ENCODE results near the gene RGL3.
"Not testable (repeated sequence)": the region's sequence is repeated elsewhere in the genome, so short reads cannot be mapped to it uniquely, and the experiment has no call there.

Gene RGL3

DNA sequence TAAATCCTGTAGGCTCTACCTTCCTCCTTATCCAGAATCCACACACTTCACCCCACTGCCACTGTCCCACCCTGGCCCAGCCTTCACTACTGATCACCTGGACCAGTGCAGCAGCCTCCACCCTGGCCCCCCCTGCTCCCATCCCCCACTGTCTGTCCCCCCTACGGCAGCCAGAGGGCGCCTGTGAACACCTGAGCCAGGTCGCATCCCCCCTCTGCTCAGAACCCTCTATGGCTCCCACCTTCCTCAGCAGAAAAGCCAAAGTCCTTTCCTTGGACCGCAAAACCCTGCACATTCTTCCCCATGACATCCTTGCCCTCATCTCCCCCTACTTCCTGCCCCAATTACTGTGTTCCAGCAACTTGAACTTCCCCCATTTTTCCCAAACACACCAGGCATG is 41.1 kb upstream of the RGL3 start:
- DNase-seq (ENCODE audit: low read depth), result no peak

DNA sequence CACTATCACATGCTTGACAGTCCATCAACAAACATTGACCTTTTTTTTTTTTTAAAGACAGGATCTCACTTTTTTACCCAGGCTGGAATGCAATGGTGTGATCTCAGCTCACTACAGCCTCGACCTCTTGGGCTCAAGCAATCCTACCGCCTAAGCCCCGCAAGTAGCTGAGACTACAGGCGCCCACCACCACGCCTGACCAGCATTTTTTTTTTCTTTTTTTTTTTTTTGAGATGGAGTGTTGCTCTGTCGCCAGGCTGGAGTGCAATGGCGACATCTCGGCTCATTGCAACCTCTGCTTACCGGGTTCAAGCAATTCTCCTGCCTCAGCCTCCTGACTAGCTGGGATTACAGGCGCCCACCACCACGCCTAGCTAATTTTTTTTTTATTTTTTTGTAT is 39.8 kb upstream of the RGL3 start:
- H3K4me3 ChIP-seq (replicated peaks; ENCODE audit: low read depth, low read length); DNase-seq (ENCODE audit: low read depth): not testable (repeated sequence)

More for the DNA sequence above, 41.1 kb upstream of the RGL3 start:
- TF ChIP-seq, protein P1, sequence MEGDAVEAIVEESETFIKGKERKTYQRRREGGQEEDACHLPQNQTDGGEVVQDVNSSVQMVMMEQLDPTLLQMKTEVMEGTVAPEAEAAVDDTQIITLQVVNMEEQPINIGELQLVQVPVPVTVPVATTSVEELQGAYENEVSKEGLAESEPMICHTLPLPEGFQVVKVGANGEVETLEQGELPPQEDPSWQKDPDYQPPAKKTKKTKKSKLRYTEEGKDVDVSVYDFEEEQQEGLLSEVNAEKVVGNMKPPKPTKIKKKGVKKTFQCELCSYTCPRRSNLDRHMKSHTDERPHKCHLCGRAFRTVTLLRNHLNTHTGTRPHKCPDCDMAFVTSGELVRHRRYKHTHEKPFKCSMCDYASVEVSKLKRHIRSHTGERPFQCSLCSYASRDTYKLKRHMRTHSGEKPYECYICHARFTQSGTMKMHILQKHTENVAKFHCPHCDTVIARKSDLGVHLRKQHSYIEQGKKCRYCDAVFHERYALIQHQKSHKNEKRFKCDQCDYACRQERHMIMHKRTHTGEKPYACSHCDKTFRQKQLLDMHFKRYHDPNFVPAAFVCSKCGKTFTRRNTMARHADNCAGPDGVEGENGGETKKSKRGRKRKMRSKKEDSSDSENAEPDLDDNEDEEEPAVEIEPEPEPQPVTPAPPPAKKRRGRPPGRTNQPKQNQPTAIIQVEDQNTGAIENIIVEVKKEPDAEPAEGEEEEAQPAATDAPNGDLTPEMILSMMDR (IDR thresholded peaks at IDR 0.05; ENCODE audit: low read length, missing control alignments), result peak; percentile 13
- no peak overlapping the region for H3K4me3 ChIP-seq (replicated peaks; ENCODE audit: low read depth, low read length)

DNA sequence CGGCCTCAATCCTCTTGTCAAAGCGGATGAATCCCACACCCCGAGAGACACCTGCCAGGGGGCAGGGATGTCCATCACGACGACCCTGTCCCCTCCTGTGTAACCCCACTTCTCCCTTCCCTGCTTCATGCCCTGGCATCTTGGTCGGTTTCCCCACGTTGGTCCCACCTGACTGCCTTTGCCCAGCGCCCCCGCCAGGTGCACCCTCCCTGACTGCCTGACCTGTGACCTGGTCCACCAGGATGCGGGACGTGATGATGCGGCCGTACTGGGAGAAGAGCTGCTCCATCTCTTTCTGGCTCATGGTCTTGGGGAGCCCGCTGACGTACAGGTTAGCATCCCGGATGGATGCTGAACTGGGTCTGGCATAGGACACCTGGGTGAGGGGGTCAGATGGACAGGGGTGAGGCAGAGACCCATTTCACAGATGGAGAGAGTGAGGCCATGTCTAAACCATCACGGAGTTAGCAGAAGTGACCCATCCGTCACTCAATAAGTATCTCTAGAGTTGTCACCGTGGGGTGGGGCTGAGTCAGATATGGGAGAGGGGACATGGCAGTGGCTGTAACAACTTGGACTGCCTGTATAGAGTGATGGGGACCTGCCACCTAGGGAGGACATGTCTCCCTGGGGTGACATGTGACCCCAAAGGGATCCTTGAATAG is 39.3 kb upstream of the RGL3 start:
- TF ChIP-seq, protein P1 (IDR thresholded peaks at IDR 0.05; ENCODE audit: low read length, missing control alignments), result no peak
- DNase-seq (ENCODE audit: low read depth), result no peak
- H3K4me3 ChIP-seq (replicated peaks; ENCODE audit: low read depth, low read length), result no peak overlapping the region

DNA sequence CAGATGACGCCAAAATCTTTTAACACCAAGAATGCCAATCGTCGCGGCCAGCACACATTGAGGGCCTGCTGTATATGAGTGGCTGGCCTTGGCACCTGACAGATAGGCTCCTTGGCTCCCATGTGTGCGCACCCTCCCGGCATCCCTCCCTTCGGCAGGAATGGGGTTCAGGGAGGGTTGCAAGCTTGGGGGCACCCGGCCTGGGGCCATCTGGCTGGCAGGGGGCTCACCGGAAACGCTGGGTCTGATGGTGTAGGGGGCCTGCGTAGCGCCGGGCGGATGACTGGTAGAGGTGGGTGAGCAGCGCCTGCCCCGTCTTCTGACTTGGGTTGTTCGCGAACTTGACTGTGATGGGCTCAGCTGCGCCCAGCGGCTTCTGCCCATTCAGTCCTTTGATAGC is 38.7 kb upstream of the RGL3 start:
- no peak for DNase-seq (ENCODE audit: low read depth)
- TF ChIP-seq, protein P1 (IDR thresholded peaks at IDR 0.05; ENCODE audit: low read length, missing control alignments), result no peak
- H3K4me3 ChIP-seq (replicated peaks; ENCODE audit: low read depth, low read length), result no peak overlapping the region

DNA sequence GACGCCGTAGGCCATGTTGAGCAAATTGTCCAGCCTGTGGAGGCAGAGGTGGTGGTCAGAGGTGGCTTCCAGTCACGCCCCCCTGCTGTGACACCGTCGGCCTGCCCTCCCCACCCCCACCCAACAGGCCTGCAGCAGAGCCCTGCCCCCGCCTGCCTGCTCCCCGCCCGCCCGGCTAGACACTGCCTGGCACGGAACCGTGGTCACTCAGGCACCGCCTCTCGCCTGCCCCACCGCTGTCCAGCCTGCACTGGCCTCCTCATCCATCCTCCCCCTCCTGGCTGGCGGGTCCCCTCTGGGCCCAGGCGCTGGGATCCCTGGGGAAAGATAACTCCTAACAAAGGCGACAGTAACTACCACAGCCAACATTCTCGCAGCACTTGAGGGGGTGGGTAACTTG is 38.0 kb upstream of the RGL3 start:
- DNase-seq (ENCODE audit: low read depth), result no peak
- TF ChIP-seq, protein P1 (IDR thresholded peaks at IDR 0.05; ENCODE audit: low read length, missing control alignments), result no peak
- no peak overlapping the region for H3K4me3 ChIP-seq (replicated peaks; ENCODE audit: low read depth, low read length)

GRCh38 chr19:11456659-11457058 is 37.5 kb upstream of the RGL3 start:
- no peak overlapping the region for H3K4me3 ChIP-seq (replicated peaks; ENCODE audit: low read depth, low read length)
- TF ChIP-seq, protein P1 (IDR thresholded peaks at IDR 0.05; ENCODE audit: low read length, missing control alignments), result no peak
- DNase-seq (ENCODE audit: low read depth), result no peak

DNA sequence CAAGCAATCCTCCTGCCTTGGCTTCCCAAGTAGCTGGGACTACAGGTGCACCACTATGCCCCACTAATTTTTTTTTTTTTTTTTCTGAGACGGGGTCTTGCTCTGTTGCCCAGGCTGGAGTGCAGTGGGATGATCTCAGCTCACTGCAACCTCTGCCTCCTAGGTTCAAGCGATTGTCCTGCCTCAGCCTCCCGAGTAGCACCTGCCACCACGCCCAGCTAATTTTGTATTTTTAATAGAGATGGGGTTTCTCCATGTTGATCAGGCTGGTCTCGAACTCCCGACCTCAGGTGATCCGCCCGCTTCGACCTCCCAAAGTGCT is 36.1 kb upstream of the RGL3 start:
- not testable (repeated sequence) for H3K4me3 ChIP-seq (replicated peaks; ENCODE audit: low read depth, low read length); DNase-seq (ENCODE audit: low read depth)

DNA sequence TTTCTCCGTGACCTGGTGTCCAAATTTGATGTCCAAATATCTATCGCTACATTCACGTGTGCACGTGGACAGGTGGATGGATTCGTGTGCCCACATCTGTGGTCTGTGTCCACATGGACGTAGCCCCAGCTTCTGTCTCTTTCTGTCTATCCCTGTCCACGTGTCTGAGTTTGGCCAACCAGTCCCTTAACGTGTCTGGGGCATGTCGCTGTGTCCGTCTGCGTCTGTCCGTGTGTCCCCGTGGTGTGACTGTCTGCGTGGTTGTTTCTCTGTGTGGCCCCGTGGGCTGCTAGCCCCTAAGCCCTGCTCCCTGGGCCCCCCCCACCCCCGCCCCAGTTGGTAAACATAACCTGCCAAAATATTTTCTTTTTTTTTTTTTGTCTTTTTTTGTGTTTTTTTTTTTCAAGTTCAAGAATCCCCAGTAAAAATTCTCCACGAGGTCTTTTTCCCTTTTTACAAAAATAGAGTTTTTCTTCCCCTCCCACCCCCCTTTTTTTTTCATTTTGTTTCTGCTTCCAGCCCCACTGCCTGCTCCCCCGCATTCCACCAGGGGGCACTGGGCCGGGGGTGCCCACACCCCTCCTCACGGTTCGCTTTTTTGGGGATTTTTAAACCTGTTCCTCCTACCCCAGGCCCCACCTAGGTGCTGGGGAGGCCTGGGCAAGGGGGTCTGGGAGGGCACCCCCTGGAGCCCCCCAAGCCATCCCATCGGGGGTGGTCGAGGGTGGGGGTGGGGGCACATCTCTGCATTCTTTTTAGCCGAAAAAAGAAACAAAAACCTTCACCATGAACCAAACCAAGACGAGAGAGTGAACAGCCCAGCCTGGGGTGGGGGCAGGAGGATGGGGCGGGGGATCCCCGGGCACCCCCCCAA is 34.6 kb upstream of the RGL3 start:
- TF ChIP-seq, protein P1 (IDR thresholded peaks at IDR 0.05; ENCODE audit: low read length, missing control alignments), result peak; percentile 16
- no peak for DNase-seq (ENCODE audit: low read depth)
- H3K4me3 ChIP-seq (replicated peaks; ENCODE audit: low read depth, low read length), result no peak overlapping the region

Data from fibroblast of pulmonary artery (primary cell).